ENCODE results near the gene SERPINA4. TPM values are rescaled to one million over a fixed set of nuclear protein-coding genes. Genes with fewer than 3 reads are reported as not detected.
A peak's percentile ranks its signal among the peaks of the same experiment; 100 is the strongest.

The SERPINA4 gene
- total RNA-seq, 3 donors from 2014 or later = not detected

DNA sequence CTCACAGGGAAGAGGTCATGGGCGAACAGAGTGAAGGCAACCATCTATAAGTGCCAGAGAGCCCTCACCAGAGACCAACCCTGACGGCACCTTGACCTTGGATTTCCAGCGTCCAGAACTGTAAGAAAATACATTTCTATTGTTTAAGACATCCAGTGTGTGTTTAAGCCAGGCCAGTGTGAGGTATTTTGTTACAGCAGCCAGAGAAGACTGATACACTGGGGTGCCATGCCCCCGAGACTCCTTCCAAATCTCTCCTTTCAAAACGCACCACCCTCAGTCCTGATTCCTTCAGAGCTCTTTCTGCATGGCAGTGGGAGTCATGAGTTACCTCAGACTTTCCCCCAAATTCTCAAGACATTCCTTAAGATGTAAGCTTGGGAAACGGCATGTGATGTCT, 17.5 kb downstream of the SERPINA4 start:
- ATAC-seq (no peak), DNase-seq (no peak)
- H3K36me3 ChIP-seq (ENCODE audit: low read depth) = no peaks in the 10 kb centered on the region
- no peaks in the 10 kb centered on the region for H3K9me3 ChIP-seq
- H3K4me1 ChIP-seq (ENCODE audit: low read depth) = no peaks in the 10 kb centered on the region
- TF ChIP-seq, protein P1, sequence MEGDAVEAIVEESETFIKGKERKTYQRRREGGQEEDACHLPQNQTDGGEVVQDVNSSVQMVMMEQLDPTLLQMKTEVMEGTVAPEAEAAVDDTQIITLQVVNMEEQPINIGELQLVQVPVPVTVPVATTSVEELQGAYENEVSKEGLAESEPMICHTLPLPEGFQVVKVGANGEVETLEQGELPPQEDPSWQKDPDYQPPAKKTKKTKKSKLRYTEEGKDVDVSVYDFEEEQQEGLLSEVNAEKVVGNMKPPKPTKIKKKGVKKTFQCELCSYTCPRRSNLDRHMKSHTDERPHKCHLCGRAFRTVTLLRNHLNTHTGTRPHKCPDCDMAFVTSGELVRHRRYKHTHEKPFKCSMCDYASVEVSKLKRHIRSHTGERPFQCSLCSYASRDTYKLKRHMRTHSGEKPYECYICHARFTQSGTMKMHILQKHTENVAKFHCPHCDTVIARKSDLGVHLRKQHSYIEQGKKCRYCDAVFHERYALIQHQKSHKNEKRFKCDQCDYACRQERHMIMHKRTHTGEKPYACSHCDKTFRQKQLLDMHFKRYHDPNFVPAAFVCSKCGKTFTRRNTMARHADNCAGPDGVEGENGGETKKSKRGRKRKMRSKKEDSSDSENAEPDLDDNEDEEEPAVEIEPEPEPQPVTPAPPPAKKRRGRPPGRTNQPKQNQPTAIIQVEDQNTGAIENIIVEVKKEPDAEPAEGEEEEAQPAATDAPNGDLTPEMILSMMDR (IDR thresholded peaks at IDR 0.05) = no peak
- no peak overlapping the region for H3K4me3 ChIP-seq
- intact Hi-C loops (cut with DNase I, micrococcal nuclease) = no loop called here

DNA sequence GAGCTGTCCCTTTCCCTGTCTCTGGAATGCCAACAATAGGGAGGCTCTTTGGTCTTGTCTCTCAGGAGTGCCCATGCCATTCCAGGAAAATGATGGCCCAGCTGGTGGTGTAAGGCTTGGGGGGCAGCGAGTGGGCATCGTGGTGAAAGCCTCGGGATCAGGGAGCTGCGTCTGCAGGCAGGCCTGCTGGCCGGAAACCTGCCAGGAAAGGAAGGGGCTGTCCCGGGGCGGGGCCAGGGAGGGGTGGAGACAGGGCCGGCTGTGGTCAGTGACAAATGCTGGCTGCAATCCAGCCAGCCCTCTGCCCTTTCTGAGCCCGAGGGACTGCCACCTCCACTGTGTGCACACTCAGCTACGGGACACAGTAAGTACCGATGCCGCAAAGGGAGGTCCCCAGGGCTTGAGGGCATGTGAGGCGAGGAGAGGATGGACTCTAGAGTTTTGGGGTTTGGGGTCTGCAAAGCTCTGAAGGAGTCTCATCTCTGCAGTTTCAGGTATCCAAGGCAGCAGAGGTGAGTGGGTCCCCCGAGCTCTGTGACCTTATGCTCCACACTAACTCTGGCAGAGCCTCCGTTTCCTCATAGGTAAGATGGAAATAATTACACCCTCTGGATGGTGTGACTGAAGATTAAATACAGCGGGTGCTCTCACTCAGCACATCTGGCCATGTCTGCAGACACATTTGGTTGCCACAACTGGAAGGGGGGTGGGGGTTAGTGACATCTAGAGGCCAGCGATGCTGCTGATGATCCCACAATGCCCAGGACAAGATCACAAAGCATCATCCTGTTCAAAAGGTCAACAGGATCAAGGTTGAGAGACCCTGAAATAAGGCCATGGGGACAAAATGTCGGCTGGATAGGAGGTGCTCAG, 20.1 kb downstream of the SERPINA4 start, which contains the start of gene SERPINA5:
TSS of gene SERPINA5 (plus strand) at position 300 of the 873 bp plus-strand sequence. CDS start 5,937 bp downstream, outside the sequence.
- Histone ChIP-seq H3K9me3 (no peaks in the 10 kb centered on the region), H3K4me1 (ENCODE audit: low read depth) (no peaks in the 10 kb centered on the region), H3K36me3 (ENCODE audit: low read depth) (no peaks in the 10 kb centered on the region), H3K4me3 (no peak within 1 kb of the TSS)
- DNase-seq (no peak), ATAC-seq (peak; percentile 18)
- TF ChIP-seq, protein P1 (IDR thresholded peaks at IDR 0.05) = no peak
- intact Hi-C loops (cut with DNase I, micrococcal nuclease) = no loop called here

DNA sequence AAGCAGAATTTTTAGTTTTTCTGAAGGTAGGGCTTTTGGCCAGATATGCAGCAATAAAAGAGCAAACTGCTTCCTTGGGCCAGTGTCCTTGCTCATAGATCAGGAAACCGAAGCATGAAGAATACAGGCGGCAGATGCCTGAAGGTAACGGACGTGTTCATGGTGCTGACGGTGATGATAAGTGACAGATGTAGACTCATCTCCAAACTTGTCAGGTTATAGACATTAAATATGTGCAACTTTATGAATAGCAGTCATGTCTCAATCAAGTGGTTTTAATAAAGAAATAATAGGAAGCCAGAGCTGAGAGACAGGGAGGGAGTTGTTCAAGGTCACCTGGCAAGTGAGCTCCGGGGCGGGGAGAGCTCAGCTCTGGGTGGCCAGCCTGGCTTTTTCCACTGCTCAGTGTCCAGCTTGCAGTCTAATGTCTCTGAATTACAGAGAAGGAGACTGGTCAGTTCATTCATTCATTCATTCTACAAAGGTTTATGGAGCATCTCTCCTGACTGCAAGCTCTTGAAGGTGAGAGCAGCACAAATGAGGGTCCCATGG, 21.0 kb downstream of the SERPINA4 start:
- Histone ChIP-seq H3K4me1 (ENCODE audit: low read depth) (no peaks in the 10 kb centered on the region), H3K4me3 (no peak overlapping the region), H3K36me3 (ENCODE audit: low read depth) (no peaks in the 10 kb centered on the region), H3K9me3 (no peaks in the 10 kb centered on the region)
- TF ChIP-seq, protein P1 (IDR thresholded peaks at IDR 0.05) = no peak
- DNase-seq (no peak), ATAC-seq (no peak)
- intact Hi-C loops (cut with DNase I, micrococcal nuclease) = no loop called here

DNA sequence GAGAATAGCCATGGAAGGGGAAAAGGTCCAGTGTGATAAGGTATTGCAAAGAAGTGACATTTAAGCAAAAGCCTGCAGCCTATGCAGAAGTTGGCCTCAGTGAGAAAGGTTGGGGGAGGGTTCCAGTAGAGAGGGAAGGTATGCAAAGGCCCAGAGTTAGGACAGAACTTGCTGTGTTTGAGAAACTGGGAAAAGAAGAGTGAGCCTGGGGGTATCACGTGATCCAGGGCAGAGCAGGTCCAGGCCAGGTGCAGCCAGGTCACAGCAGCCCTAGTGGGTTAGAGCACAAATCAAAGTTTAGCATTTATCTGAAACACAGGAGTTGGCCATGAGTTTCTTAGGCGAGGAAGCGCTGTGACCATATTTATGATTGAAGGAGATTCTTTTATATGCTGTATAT, 21.6 kb downstream of the SERPINA4 start:
- no peak overlapping the region for H3K4me3 ChIP-seq
- TF ChIP-seq, protein P1 (IDR thresholded peaks at IDR 0.05) = no peak
- intact Hi-C loops (cut with DNase I, micrococcal nuclease) = no loop called here
- ATAC-seq = no peak
- no peaks in the 10 kb centered on the region for H3K4me1 ChIP-seq (ENCODE audit: low read depth)
- no peak for DNase-seq
- H3K36me3 ChIP-seq (ENCODE audit: low read depth) = no peaks in the 10 kb centered on the region
- no peaks in the 10 kb centered on the region for H3K9me3 ChIP-seq

DNA sequence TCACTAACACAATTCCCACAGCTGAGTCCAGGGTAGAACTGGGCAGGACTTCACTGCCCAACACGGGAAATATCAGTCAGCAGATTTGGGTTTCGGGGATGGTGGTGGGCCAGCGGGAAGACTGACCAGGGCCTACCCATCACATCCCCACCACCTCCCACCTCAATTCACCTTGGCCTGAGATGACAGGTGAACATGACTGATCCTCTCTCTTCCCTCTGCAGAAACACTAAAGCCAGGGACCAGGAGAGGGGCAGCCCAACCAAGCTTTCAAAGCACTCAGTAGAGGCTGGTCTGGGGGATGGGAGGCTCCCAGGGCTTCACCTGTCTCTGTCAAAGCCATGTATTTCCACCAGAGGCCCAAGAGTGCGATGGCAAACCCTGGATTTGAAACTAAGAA, 22.3 kb downstream of the SERPINA4 start:
- intact Hi-C loops (cut with DNase I, micrococcal nuclease) = no loop called here

More for the DNA sequence above, 22.3 kb downstream of the SERPINA4 start:
- TF ChIP-seq, protein P1 (IDR thresholded peaks at IDR 0.05) = no peak
- no peaks in the 10 kb centered on the region for H3K9me3 ChIP-seq
- no peak for DNase-seq
- no peaks in the 10 kb centered on the region for H3K36me3 ChIP-seq (ENCODE audit: low read depth)
- H3K4me3 ChIP-seq = no peak overlapping the region
- no peak for ATAC-seq
- H3K4me1 ChIP-seq (ENCODE audit: low read depth) = no peaks in the 10 kb centered on the region

Data from mucosa of descending colon (tissue), 3 donors.